ENCODE measurements around the gene CYB5R2. TPM values are rescaled to one million over a fixed set of nuclear protein-coding genes. Genes with fewer than 3 reads are reported as not detected.

Gene CYB5R2
- total and polyA plus RNA-seq, 2 donors (not counting 1 experiment from before 2014, with no cell fraction given) = 1.4 to 4.8 TPM

DNA sequence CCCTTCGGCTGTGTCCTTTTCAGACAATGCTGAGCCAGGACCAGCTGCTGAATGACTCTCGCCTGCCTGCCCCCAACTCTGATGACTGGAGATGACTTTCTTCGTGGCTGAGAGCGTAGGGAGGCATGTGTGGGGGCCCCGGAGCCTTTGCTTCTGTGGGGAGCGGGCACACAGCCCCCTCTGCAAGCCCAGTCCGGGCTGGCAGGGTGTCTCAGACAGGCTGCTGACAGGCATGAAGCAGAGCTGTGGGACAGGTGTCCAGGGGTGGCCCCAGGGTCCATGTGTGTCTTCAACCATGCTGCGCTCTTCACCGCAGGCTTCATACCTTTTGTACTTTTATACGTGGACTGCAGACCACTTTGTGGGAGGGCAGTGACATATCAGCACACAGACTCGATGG, 16.6 kb downstream of the CYB5R2 start:
- Histone ChIP-seq H3K27me3 (replicated peaks in 1 of 4; ENCODE audit: control extremely low read depth in 1 of 4, control insufficient read depth in 3 of 4, insufficient read depth in 4 of 4, low read length in 3 of 4) (no peaks in the 10 kb centered on the region), H3K9me3 (ENCODE audit: control extremely low read depth in 1 of 3, control insufficient read depth in 2 of 3, insufficient read depth in 1 of 3, low read length in 2 of 3) (peaks cover 0 to 4% (median 0%) of the 10 kb centered on the region in 3 donors), H2AFZ (ENCODE audit: insufficient read depth, low read depth, low read length, poor library complexity, severe bottlenecking) (no peak overlapping the region), H3K9ac (ENCODE audit: low read length) (no peak overlapping the region), H3K4me2 (replicated peaks; ENCODE audit: low read depth, low read length, poor library complexity, severe bottlenecking) (no peak overlapping the region), H3K36me3 (replicated peaks in 1 of 2; ENCODE audit: control extremely low read depth in 1 of 2, control insufficient read depth in 1 of 2, extremely low read depth in 1 of 2, insufficient read depth in 2 of 2, low read length in 1 of 2) (peaks cover 0 to 44% of the 10 kb centered on the region in 2 experiments), H4K20me1 (ENCODE audit: control insufficient read depth, insufficient read depth, low read length, poor library complexity, severe bottlenecking) (no peaks in the 10 kb centered on the region), H3K4me1 (ENCODE audit: control insufficient read depth in 2 of 2, insufficient read depth in 2 of 2, low read length in 2 of 2) (no peaks in the 10 kb centered on the region), H3K4me3 (ENCODE audit: control extremely low read depth in 1 of 5, extremely low read depth in 1 of 5, insufficient read depth in 1 of 5, low read depth in 2 of 5, low read length in 4 of 5) (no peak overlapping the region), H3K27ac (ENCODE audit: low read length in 2 of 2) (no peak overlapping the region), H3K79me2 (ENCODE audit: control insufficient read depth, insufficient read depth, low read length) (no peaks in the 10 kb centered on the region)
- ATAC-seq (ENCODE audit: low read depth) (no peak), DNase-seq (no peak)
- no peaks in the 10 kb centered on the region for H3K4me1 Mint-ChIP-seq
- intact Hi-C loops (cut with micrococcal nuclease) = loop anchor here (2.0 kb wide), 1 partner anchor 304 kb away; no protein-coding TSS in a partner anchor
- CTCF ChIA-PET = interaction anchor here (0.8 to 1.9 kb wide), 14 partner anchors 8 to 559 kb away, joined by 3 to 27 read pairs (median 4); partner anchors contain the start of gene PPFIBP2
- POLR2A ChIA-PET = interaction anchor here (1.0 kb wide), 1 partner anchor 17 kb away, joined by 6 read pairs; the partner anchor contains the start of gene CYB5R2
- TF ChIP-seq EZH2 (IDR thresholded peaks at IDR 0.05; ENCODE audit: borderline replicate concordance, insufficient read depth, low read depth, low read length, poor library complexity, severe bottlenecking) = no peak
- TF ChIP-seq, protein P1, sequence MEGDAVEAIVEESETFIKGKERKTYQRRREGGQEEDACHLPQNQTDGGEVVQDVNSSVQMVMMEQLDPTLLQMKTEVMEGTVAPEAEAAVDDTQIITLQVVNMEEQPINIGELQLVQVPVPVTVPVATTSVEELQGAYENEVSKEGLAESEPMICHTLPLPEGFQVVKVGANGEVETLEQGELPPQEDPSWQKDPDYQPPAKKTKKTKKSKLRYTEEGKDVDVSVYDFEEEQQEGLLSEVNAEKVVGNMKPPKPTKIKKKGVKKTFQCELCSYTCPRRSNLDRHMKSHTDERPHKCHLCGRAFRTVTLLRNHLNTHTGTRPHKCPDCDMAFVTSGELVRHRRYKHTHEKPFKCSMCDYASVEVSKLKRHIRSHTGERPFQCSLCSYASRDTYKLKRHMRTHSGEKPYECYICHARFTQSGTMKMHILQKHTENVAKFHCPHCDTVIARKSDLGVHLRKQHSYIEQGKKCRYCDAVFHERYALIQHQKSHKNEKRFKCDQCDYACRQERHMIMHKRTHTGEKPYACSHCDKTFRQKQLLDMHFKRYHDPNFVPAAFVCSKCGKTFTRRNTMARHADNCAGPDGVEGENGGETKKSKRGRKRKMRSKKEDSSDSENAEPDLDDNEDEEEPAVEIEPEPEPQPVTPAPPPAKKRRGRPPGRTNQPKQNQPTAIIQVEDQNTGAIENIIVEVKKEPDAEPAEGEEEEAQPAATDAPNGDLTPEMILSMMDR (IDR thresholded peaks at IDR 0.05) = no peak
- WGBS (ENCODE audit: insufficient coverage) = 92% methylated on average over 11 of the region's 11 CpGs
- no peaks in the 10 kb centered on the region for H3K9me3 Mint-ChIP-seq (ENCODE audit: insufficient read depth)
- H3K27me3 Mint-ChIP-seq = no peaks in the 10 kb centered on the region
- no peak overlapping the region for H3K4me3 Mint-ChIP-seq
- H3K27ac Mint-ChIP-seq = no peak overlapping the region
